Endothelial cell of umbilical vein (primary cell): Measurements from ENCODE around the gene COL19A1.
"Not testable (repeated sequence)": the region's sequence is repeated elsewhere in the genome, so short reads cannot be mapped to it uniquely, and the experiment has no call there.

Source experiments
- CTCF ChIP-seq, 2 donors: IDR thresholded peaks; 1 replicate in 1 of 2; 2 replicates in 1 of 2; pipeline ENCODE4 v1.5.1; 2011; ENCODE audit warnings: low read length in 2 of 2, mild to moderate bottlenecking in 2 of 2, moderate library complexity in 2 of 2, control low read depth in 1 of 2, inconsistent platforms in 1 of 2, low read depth in 1 of 2; ENCODE audit not compliant: insufficient read depth in 1 of 2; ENCODE audit errors: extremely low read depth in 1 of 2
- EZH2 ChIP-seq: IDR thresholded peaks from 2 replicates; pipeline ENCODE4 v1.6.1; 2012; ENCODE audit warnings: borderline replicate concordance, low read depth, mild to moderate bottlenecking, moderate library complexity, low read length, inconsistent platforms; ENCODE audit not compliant: severe bottlenecking
- FOS ChIP-seq: IDR thresholded peaks from 2 replicates; pipeline ENCODE4 v1.6.1; 2011; ENCODE audit warnings: mild to moderate bottlenecking, low read length, moderate library complexity, borderline replicate concordance; ENCODE audit not compliant: insufficient read depth
- GATA2 ChIP-seq: IDR thresholded peaks from 2 replicates; pipeline ENCODE4 v1.7.0; 2011; ENCODE audit warnings: low read depth, mild to moderate bottlenecking, moderate library complexity, mixed read lengths, low read length; ENCODE audit not compliant: insufficient read length, insufficient read depth
- JUN ChIP-seq: IDR thresholded peaks from 2 replicates; pipeline ENCODE4 v1.6.1; 2011; ENCODE audit warnings: borderline replicate concordance, low read depth; ENCODE audit not compliant: insufficient read length, insufficient read depth
- MAX ChIP-seq: IDR thresholded peaks from 2 replicates; pipeline ENCODE4 v1.6.1; 2011; ENCODE audit not compliant: insufficient read depth, insufficient read length
- MYC ChIP-seq: IDR thresholded peaks from one replicate; pipeline ENCODE4 v1.6.1; 2011; ENCODE audit warnings: mild to moderate bottlenecking, low read depth, low read length
- POLR2A ChIP-seq: IDR thresholded peaks from 2 replicates; pipeline ENCODE4 v1.6.1; 2012; ENCODE audit warnings: low read depth, mild to moderate bottlenecking, control low read depth, low read length
- POLR2AphosphoS5 ChIP-seq: IDR thresholded peaks from 2 replicates; pipeline ENCODE4 v1.6.1; 2012; ENCODE audit warnings: low read depth, mild to moderate bottlenecking, control low read depth, low read length, moderate library complexity; ENCODE audit not compliant: insufficient read depth

- not testable (repeated sequence) for TF ChIP-seq CTCF (IDR thresholded peaks at IDR 0.05; ENCODE audit: extremely low read depth in 1 of 2, insufficient read depth in 1 of 2, low read depth in 1 of 2, low read length in 2 of 2); EZH2; POLR2AphosphoS5; MAX; FOS; POLR2A; JUN; MYC; GATA2
Measured at GRCh38 chr6:69889234-69889974, 23.0 kb downstream of the COL19A1 start.
